B cell (primary cell): ENCODE measurements around the gene SIPA1L3.

Source experiments
- CTCF ChIP-seq: fragments of 200-600 bp; IDR thresholded peaks from one replicate; pipeline ENCODE4 v1.8.0; 2022; ENCODE audit warnings: antibody characterized with exemption, mild to moderate bottlenecking
- EZH2 ChIP-seq: IDR thresholded peaks from 2 replicates; pipeline ENCODE4 v1.6.1; 2012; ENCODE audit warnings: borderline replicate concordance, low read depth, mild to moderate bottlenecking, moderate library complexity, low read length; ENCODE audit not compliant: insufficient read depth, poor library complexity, severe bottlenecking

- no peak for TF ChIP-seq CTCF
- no peak for TF ChIP-seq EZH2
Measured at GRCh38 chr19:37925212-37925611, 18.2 kb downstream of the SIPA1L3 start.
